22Rv1 (cell line): ENCODE data around the gene RASGRF1.
A peak's percentile ranks its signal among the peaks of the same experiment; 100 is the strongest.

ENCODE experiments used
- H3K27ac ChIP-seq: fragments of 450-650 bp; 2 replicates; pipeline ENCODE4 v1.5.1; 2017
- ZFX ChIP-seq: fragments of 450-650 bp; IDR thresholded peaks from 2 replicates; pipeline ENCODE4 v1.6.1; 2017; ENCODE audit warnings: antibody characterized with exemption, borderline replicate concordance
- TF ChIP-seq, protein P1 (sequence below): fragments of 450-650 bp; IDR thresholded peaks from 2 replicates; pipeline ENCODE4 v1.5.1; 2017; ENCODE audit warnings: mild to moderate bottlenecking

RASGRF1 gene

DNA sequence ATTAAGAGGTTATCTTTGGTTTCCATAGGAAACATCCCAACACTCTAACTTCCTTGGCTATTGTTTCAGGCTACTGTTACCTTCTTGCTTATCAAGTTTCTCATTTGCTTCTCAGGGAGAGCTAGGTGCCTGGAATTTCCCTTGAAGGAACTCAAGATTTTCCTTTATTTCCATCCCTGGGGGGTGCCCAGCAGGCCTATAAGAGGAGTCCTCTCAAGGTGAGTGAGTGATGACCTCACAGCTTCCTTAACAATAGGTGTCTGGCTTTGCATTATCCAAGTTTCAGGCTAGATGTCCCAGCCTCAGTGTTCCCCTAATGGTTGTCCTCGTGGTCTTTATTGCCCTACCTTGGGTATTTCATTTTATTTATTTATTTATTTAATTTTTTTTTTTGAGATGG, 133.6 kb downstream of the RASGRF1 start:
- no peak overlapping the region for H3K27ac ChIP-seq
- TF ChIP-seq ZFX = no peak
- TF ChIP-seq, protein P1, sequence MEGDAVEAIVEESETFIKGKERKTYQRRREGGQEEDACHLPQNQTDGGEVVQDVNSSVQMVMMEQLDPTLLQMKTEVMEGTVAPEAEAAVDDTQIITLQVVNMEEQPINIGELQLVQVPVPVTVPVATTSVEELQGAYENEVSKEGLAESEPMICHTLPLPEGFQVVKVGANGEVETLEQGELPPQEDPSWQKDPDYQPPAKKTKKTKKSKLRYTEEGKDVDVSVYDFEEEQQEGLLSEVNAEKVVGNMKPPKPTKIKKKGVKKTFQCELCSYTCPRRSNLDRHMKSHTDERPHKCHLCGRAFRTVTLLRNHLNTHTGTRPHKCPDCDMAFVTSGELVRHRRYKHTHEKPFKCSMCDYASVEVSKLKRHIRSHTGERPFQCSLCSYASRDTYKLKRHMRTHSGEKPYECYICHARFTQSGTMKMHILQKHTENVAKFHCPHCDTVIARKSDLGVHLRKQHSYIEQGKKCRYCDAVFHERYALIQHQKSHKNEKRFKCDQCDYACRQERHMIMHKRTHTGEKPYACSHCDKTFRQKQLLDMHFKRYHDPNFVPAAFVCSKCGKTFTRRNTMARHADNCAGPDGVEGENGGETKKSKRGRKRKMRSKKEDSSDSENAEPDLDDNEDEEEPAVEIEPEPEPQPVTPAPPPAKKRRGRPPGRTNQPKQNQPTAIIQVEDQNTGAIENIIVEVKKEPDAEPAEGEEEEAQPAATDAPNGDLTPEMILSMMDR = no peak

DNA sequence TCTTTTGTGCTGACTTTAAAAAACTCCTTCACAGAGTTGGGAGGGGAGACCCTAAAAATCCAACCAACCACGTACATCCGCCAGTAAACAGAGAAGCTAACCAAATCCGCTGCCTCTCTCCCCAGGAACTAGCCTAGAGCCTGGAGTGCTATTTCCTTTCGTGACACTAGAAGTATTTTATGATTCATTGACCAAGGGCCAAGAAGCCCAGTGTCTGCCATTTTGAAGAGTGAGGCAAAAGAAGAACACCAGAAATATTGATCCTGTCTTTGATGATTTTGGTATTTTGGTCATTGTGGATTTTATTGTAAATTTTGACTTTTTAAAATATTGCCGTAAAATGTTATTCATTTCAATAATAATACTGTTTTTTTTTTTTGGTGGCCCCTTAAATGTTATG, 135.2 kb downstream of the RASGRF1 start:
- TF ChIP-seq ZFX = no peak
- TF ChIP-seq, protein P1 = no peak
- no peak overlapping the region for H3K27ac ChIP-seq

DNA sequence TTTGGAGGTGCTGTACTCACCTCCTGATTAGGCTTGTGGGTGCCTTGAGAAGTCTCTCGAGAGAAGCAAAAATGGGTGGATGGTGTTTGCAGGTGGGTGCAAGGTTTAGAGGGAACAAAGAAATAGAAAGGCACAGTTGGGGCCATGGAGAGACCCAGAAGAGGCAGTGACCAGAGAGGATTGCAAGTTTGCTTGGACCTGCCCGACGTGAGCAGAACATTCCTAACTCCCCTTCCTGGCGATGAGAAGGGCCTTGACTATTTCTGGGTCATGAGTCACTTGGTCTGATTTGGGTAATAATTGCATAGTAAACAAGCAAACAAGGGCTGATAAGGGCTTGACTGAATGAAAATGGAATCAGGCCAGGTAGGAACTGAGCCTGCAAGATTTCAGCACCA, 138.7 kb downstream of the RASGRF1 start:
- no peak for TF ChIP-seq ZFX
- TF ChIP-seq, protein P1 = no peak
- H3K27ac ChIP-seq = peak overlapping the region; percentile 72

DNA sequence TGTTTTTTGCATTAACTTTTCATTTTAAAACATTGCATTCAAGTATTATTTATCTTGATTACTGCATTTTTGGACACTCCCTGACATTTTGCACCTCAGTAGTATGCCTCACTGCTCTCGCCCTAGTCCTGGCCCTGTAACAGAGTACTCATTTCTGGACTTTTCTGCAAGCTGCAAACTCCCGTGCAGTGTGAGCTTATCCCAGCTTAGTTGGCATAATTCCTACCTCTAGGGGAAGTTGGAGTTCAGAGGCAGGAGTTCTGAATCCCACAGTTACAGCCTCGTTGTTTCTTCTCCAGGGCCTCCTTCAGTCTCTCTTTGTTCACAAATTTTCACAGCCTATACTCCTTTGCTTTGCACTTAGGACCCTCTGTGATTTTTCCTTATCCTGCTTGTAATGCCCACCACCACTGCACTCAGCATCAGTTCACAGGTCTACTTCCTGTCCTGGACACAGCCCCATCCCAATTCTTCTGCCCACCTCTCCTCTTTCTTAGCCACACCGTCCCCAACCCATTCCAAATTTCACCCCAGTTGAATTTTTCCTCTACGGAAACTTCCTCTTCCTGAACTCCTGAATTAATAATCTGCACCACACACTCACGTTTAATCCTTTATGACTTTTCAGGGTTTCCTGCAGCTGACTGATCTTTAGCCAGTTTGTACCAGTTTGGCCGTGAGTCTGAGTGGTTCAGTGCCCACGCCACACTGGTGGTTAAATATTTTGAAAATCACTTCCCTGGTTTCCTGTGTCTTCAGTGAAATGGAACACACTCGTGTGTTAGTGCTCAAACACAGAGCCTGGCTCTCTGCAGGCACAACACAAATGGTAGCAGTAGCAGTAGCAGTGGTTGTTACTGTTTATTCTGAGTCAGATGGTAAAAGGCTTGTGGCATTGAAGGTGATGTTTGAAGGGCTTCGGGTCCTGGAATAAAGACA, 139.4 kb downstream of the RASGRF1 start:
- TF ChIP-seq, protein P1 = peak; percentile 41
- no peak for TF ChIP-seq ZFX
- peak overlapping the region; percentile 72 for H3K27ac ChIP-seq

DNA sequence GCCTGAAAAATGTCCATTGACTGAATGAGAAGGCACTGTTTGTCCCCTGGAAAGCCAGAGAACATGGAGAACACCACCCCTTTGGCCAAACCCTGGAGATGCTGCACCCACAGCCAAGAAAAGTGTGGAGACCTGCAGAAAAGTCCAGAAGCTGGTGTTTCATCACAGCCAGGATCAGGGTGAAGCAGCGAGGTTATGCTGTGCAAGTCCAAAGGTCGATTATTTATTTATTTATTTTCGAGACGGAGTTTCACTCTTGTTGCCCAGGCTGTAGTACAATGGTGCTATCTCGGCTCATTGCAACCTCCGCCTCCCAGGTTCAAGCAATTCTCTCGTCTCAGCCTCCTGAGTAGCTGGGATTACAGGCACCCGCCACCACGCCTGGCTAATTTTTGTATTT, 140.2 kb downstream of the RASGRF1 start:
- no peak for TF ChIP-seq ZFX
- peak overlapping the region; percentile 72 for H3K27ac ChIP-seq

DNA sequence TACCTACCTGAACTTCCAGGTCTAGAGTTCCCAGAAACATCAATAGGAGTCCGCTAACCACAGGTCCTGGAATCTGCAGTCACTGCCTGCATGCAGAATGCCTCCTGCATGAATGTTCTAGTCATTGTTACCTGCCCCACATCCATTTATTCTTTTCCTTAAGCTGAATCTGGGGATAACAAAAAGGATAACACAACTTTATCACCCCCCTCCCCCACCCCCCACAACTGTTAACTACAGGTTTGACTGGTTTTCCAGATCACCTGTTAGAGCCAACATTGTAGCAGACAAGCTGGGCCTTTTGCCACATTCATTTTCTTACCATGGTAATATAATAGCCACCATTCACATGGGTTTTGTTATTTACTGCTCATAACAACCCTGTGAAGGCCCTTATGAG, 141.1 kb downstream of the RASGRF1 start:
- peak overlapping the region; percentile 72 for H3K27ac ChIP-seq
- TF ChIP-seq ZFX = no peak
- TF ChIP-seq, protein P1 = no peak

DNA sequence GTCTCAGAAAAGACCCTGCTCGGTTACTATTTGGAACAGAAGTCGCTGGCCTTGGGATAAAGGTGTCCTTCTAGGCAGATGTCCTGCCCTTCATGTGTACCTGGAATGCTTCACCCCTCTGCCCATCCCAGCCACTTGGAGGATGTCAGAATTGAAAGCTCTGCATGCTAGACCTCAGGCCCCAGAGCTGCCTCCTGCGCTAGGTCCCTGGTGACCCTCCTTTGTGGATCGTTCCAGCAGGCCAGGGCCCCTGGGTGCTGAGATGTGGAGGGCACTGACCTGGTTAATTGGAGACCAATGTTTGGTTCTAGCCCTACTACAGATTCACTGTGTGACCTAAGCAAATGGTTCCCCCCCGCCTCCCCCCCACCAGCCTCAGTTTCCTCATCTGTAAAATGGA, 143.1 kb downstream of the RASGRF1 start:
- TF ChIP-seq, protein P1 = no peak
- TF ChIP-seq ZFX = no peak
- no peak overlapping the region for H3K27ac ChIP-seq
